Esophagus muscularis mucosa (tissue), 4 donors: ENCODE measurements around the gene DAB1.

Experiments
- EP300 ChIP-seq: sonication (generic); formaldehyde crosslinking; IDR thresholded peaks from one replicate; pipeline ENCODE4 v1.6.1; 2017; ENCODE audit warnings: antibody characterized with exemption
- POLR2A ChIP-seq: fragments of 450-650 bp; IDR thresholded peaks from one replicate; pipeline ENCODE4 v1.6.1; 2017; ENCODE audit warnings: antibody characterized with exemption, moderate library complexity, mild to moderate bottlenecking, low read depth
- TF ChIP-seq, protein P1 (sequence below), 3 experiments: fragments of 200-600 bp in 2 of 3; fragments of 450-650 bp in 1 of 3; sonication (generic) in 2 of 3; IDR thresholded peaks; one replicate each; pipeline ENCODE4 v1.5.1; 2017 to 2019; ENCODE audit warnings: antibody characterized with exemption in 3 of 3, mild to moderate bottlenecking in 2 of 3, moderate library complexity in 1 of 3

DNA sequence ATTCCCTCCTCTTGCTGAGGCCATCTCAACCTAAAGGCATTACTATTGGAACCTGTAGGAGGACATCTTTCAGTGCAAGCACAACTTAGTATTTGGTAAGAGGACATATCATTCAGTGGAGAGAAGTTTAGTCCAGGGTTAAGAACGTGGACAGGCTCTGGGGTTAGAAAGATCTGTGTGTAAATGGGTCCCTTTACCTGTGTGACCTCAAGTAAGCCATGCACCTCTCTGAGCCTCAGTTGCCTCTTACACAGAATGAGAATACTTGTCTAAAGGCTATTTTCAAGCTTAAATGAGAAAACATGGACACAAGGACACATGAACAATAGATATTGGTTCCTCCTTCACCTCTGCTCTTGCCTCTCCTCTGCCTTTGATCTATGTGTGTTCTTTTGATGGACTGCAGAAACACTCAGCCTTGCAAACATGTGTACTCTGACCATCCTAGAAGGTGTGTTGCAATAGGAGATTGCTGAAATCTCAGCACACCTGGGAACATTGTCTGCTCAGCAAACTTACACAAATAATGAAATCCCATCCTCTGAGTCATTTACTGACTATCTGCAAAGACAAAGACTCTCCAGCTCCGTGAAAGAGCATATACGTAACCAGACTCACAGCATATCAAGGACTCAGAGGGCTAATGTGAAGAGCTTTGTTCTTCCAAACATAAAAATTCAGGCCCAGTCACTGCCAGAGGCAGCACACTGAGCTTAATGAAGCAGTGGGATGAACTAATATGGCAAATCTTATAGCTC, 143.8 kb downstream of the DAB1 start:
- TF ChIP-seq, protein P1, sequence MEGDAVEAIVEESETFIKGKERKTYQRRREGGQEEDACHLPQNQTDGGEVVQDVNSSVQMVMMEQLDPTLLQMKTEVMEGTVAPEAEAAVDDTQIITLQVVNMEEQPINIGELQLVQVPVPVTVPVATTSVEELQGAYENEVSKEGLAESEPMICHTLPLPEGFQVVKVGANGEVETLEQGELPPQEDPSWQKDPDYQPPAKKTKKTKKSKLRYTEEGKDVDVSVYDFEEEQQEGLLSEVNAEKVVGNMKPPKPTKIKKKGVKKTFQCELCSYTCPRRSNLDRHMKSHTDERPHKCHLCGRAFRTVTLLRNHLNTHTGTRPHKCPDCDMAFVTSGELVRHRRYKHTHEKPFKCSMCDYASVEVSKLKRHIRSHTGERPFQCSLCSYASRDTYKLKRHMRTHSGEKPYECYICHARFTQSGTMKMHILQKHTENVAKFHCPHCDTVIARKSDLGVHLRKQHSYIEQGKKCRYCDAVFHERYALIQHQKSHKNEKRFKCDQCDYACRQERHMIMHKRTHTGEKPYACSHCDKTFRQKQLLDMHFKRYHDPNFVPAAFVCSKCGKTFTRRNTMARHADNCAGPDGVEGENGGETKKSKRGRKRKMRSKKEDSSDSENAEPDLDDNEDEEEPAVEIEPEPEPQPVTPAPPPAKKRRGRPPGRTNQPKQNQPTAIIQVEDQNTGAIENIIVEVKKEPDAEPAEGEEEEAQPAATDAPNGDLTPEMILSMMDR (IDR thresholded peaks at IDR 0.05): no peak
- TF ChIP-seq EP300 (no peak), POLR2A (no peak)
